Neuronal stem cell (in vitro differentiated cells): ENCODE results near the gene ROBO1.
"Not testable (repeated sequence)": the region's sequence is repeated elsewhere in the genome, so short reads cannot be mapped to it uniquely, and the experiment has no call there.

ENCODE experiments used
- DNase-seq: peaks from one replicate; pipeline ENCODE4 v3.0.0-alpha.2; 2013; ENCODE audit warnings: low spot score
- H2AFZ ChIP-seq: one replicate; pipeline ENCODE4 v1.6.1; 2013; ENCODE audit warnings: mild to moderate bottlenecking, low read length, inconsistent platforms
- H2AK5ac ChIP-seq: 2 replicates; pipeline ENCODE4 v1.6.1; 2013; ENCODE audit warnings: low read depth, mild to moderate bottlenecking, inconsistent platforms, low read length, moderate library complexity, mixed read lengths
- H2BK120ac ChIP-seq: 2 replicates; pipeline ENCODE4 v1.6.1; 2013; ENCODE audit warnings: low read depth, mild to moderate bottlenecking, inconsistent platforms, low read length, moderate library complexity, mixed read lengths
- H2BK12ac ChIP-seq: one replicate; pipeline ENCODE4 v1.6.1; 2013; ENCODE audit warnings: low read length, inconsistent platforms
- H2BK15ac ChIP-seq: 2 replicates; pipeline ENCODE4 v1.6.1; 2013; ENCODE audit warnings: mild to moderate bottlenecking, low read length, inconsistent platforms, mixed read lengths
- H2BK5ac ChIP-seq: one replicate; pipeline ENCODE4 v1.6.1; 2013; ENCODE audit warnings: inconsistent platforms, mild to moderate bottlenecking, low read length, moderate library complexity
- H3K14ac ChIP-seq: one replicate; pipeline ENCODE4 v1.6.1; 2013; ENCODE audit warnings: low read length, inconsistent platforms
- H3K18ac ChIP-seq: 2 replicates; pipeline ENCODE4 v1.6.1; 2013; ENCODE audit warnings: low read length, inconsistent platforms
- H3K23ac ChIP-seq: 2 replicates; pipeline ENCODE4 v1.6.1; 2013; ENCODE audit warnings: low read depth, mild to moderate bottlenecking, mixed read lengths, low read length, inconsistent platforms; ENCODE audit not compliant: poor library complexity
- H3K27ac ChIP-seq: replicated peaks from 3 replicates; pipeline ENCODE4 v1.5.1; 2013; ENCODE audit warnings: low read length, inconsistent platforms
- H3K27me3 ChIP-seq, 3 experiments: 2 replicates each; pipeline ENCODE4 v1.6.1; 2013; ENCODE audit warnings: low read length in 3 of 3, mild to moderate bottlenecking in 2 of 3, inconsistent platforms in 1 of 3, low read depth in 1 of 3, mixed read lengths in 1 of 3, moderate library complexity in 1 of 3; ENCODE audit not compliant: control insufficient read depth in 3 of 3, insufficient read depth in 3 of 3
- H3K36me3 ChIP-seq, 2 donors: replicated peaks in 1 of 2; 2 replicates each; pipeline ENCODE4 v1.6.1; 2013; ENCODE audit warnings: low read length in 2 of 2; ENCODE audit not compliant: control insufficient read depth in 2 of 2, insufficient read depth in 2 of 2
- H3K4ac ChIP-seq: 2 replicates; pipeline ENCODE4 v1.6.1; 2013; ENCODE audit warnings: inconsistent platforms, mild to moderate bottlenecking, low read length, moderate library complexity
- H3K4me1 ChIP-seq, 2 donors: 1 replicate in 1 of 2; 2 replicates in 1 of 2; pipeline ENCODE4 v1.6.1; 2013; ENCODE audit warnings: low read length in 2 of 2, low read depth in 1 of 2; ENCODE audit not compliant: control insufficient read depth in 2 of 2, insufficient read depth in 1 of 2
- H3K4me2 ChIP-seq: one replicate; pipeline ENCODE4 v1.6.1; 2013; ENCODE audit warnings: mild to moderate bottlenecking, low read length, inconsistent platforms; ENCODE audit not compliant: insufficient read depth, poor library complexity, severe bottlenecking
- H3K4me3 ChIP-seq, 2 donors: 2 replicates each; pipeline ENCODE4 v1.5.1; 2013; ENCODE audit warnings: low read length in 2 of 2, mild to moderate bottlenecking in 2 of 2, inconsistent platforms in 1 of 2, moderate library complexity in 1 of 2
- H3K79me1 ChIP-seq: one replicate; pipeline ENCODE4 v1.6.1; 2013; ENCODE audit warnings: low read depth, mild to moderate bottlenecking, inconsistent platforms, low read length, moderate library complexity
- H3K9ac ChIP-seq: one replicate; pipeline ENCODE4 v1.6.1; 2013; ENCODE audit warnings: mild to moderate bottlenecking, low read depth, low read length, inconsistent platforms; ENCODE audit not compliant: poor library complexity
- H3K9me3 ChIP-seq, 2 donors: replicated peaks in 1 of 2; 2 replicates each; pipeline versions ENCODE3 to v1.6.1; 2013; ENCODE audit warnings: low read length in 2 of 2, mild to moderate bottlenecking in 2 of 2, inconsistent platforms in 1 of 2, low read depth in 1 of 2, mixed read lengths in 1 of 2, moderate library complexity in 1 of 2; ENCODE audit not compliant: control insufficient read depth in 2 of 2, insufficient read depth in 1 of 2
- H4K8ac ChIP-seq: one replicate; pipeline ENCODE4 v1.6.1; 2013; ENCODE audit warnings: low read depth, mild to moderate bottlenecking, inconsistent platforms, low read length, moderate library complexity
- H4K91ac ChIP-seq: one replicate; pipeline ENCODE4 v1.6.1; 2013; ENCODE audit warnings: low read length, low read depth, mild to moderate bottlenecking, inconsistent platforms; ENCODE audit not compliant: poor library complexity
- WGBS, 2 donors: extraction: QIAGEN DNeasy Blood & Tissue Kit; methylation state at CpG; one replicate each; pipeline ENCODE4 v1.1.7; 2013; ENCODE audit warnings: missing lambda C conversion rate in 2 of 2, mixed read lengths in 1 of 2; ENCODE audit not compliant: insufficient read length in 2 of 2, insufficient replicate concordance in 1 of 2; ENCODE audit errors: extremely low coverage in 2 of 2; 5-methylcytosine and 5-hydroxymethylcytosine counted together

Gene ROBO1

DNA sequence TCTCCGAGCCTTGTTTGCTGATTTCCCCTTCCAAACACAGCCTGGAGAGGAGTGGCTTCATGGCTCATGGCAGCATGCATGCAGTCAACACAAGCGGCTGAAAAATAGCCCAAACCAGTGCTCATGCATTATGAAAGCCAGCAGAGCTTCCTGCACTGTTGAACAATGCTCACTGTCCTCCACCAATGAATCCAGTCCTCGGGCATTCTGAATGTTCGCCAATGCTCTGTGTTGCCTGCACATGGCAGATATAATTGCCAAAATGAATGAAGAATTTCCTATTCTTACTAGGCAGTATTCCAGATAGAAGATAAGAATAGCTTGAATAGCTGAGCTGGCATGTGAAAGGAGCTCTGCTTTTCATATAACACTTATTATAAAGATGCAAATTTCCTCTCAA is 252.7 kb downstream of the ROBO1 start:
- DNase-seq: no peak
- Histone ChIP-seq H3K23ac (no peak overlapping the region), H4K8ac (no peak overlapping the region), H3K4me3 (no peak overlapping the region), H3K27me3 (no peaks in the 10 kb centered on the region), H3K36me3 (no peaks in the 10 kb centered on the region), H3K79me1 (no peaks in the 10 kb centered on the region), H2BK15ac (no peak overlapping the region), H2BK5ac (no peak overlapping the region), H3K4me2 (no peak overlapping the region), H2AK5ac (no peak overlapping the region), H4K91ac (no peak overlapping the region), H3K4ac (no peak overlapping the region), H3K18ac (no peak overlapping the region), H3K9ac (no peak overlapping the region), H3K4me1 (peaks cover 0 to 4% of the 10 kb centered on the region in 2 donors), H3K9me3 (no peaks in the 10 kb centered on the region), H3K14ac (no peak overlapping the region), H2BK120ac (no peak overlapping the region), H2AFZ (peak overlapping the region; percentile 71), H2BK12ac (no peak overlapping the region), H3K27ac (no peak overlapping the region)
- WGBS, 2 donors: no CpG with 5 or more reads among the region's 4 CpGs

DNA sequence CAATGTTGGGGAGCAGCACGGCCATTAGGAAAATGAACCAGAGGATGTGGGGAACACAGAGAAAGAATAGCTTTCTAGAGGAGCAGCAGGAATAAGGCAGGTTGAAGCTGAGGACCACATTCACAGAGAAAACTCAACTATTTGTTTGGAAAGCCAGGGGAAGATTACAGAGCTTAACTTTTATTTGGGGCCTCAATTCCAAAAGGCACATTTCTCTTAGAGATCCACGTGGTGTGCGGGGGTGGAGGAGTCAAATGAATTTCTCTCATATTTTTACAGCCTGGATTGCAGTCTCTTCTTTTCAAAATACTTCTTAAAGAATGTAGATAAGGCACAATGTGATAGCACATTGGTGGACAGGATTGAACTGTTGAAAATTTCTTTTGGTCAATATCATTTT is 253.7 kb downstream of the ROBO1 start:
- DNase-seq: no peak
- Histone ChIP-seq H3K9ac (no peak overlapping the region), H3K27ac (no peak overlapping the region), H4K8ac (no peak overlapping the region), H3K79me1 (no peaks in the 10 kb centered on the region), H3K4me1 (peaks cover 0 to 4% of the 10 kb centered on the region in 2 donors), H3K27me3 (no peaks in the 10 kb centered on the region), H2BK12ac (no peak overlapping the region), H2BK120ac (no peak overlapping the region), H2AK5ac (no peak overlapping the region), H3K36me3 (no peaks in the 10 kb centered on the region), H3K14ac (no peak overlapping the region), H3K23ac (no peak overlapping the region), H2AFZ (peak overlapping the region; percentile 19), H3K4me2 (no peak overlapping the region), H3K4me3 (no peak overlapping the region), H3K9me3 (no peaks in the 10 kb centered on the region), H4K91ac (no peak overlapping the region), H3K18ac (no peak overlapping the region), H2BK15ac (no peak overlapping the region), H2BK5ac (no peak overlapping the region), H3K4ac (no peak overlapping the region)
- WGBS, 2 donors: no CpG with 5 or more reads among the region's 3 CpGs

- Histone ChIP-seq H3K4me2 (no peak overlapping the region), H3K4ac (no peak overlapping the region), H3K79me1 (no peaks in the 10 kb centered on the region), H2BK120ac (no peak overlapping the region), H3K36me3 (no peaks in the 10 kb centered on the region), H4K8ac (no peak overlapping the region), H3K14ac (no peak overlapping the region), H3K18ac (no peak overlapping the region), H2AFZ (no peak overlapping the region), H2BK15ac (no peak overlapping the region), H2AK5ac (no peak overlapping the region), H2BK5ac (no peak overlapping the region), H3K27me3 (no peaks in the 10 kb centered on the region), H3K4me3 (no peak overlapping the region), H3K9ac (no peak overlapping the region), H3K9me3 (no peaks in the 10 kb centered on the region), H4K91ac (no peak overlapping the region), H3K23ac (no peak overlapping the region), H3K4me1 (no peaks in the 10 kb centered on the region), H3K27ac (no peak overlapping the region), H2BK12ac (no peak overlapping the region)
- no peak for DNase-seq
- no CpG with 5 or more reads among the region's 1 CpG for WGBS, 2 donors
Measured at GRCh38 chr3:79506751-79507150, 261.0 kb downstream of the ROBO1 start.

DNA sequence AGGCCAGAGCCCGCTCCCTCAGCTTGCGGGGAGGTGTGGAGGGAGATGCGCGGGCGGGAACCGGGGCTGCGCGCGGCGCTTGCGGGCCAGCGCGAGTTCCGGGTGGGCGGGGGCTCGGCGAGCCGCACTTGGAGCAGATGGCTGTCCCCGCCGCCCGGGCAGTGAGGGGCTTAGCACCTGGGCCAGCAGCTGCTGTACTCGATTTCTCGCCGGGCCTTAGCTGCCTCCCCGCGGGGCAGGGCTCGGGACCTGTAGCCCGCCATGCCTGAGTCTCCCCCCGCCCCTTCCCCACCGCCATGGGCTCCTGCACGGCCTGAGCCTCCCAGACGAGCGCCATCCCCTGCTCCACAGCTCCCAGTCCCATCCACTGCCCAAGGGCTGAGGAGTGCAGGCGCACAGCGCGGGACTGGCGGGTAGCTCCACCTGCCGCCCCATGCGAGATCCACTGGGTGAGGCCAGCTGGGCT is 265.5 kb downstream of the ROBO1 start:
- not testable (repeated sequence) for H4K8ac ChIP-seq, H2AK5ac ChIP-seq, H2AFZ ChIP-seq, H2BK12ac ChIP-seq, H3K27me3 ChIP-seq, H2BK120ac ChIP-seq, H3K4me2 ChIP-seq, H3K18ac ChIP-seq, H3K27ac ChIP-seq, H3K36me3 ChIP-seq, H3K4me1 ChIP-seq, H3K14ac ChIP-seq, H3K23ac ChIP-seq, DNase-seq, H4K91ac ChIP-seq, H2BK15ac ChIP-seq, H3K79me1 ChIP-seq, H3K4me3 ChIP-seq, H2BK5ac ChIP-seq, H3K9ac ChIP-seq, H3K9me3 ChIP-seq, H3K4ac ChIP-seq
- WGBS, 2 donors: no CpG with 5 or more reads among the region's 39 CpGs
